Erythroblast (primary cell): ENCODE data around the gene CHRNB2.
A peak's percentile ranks its signal among the peaks of the same experiment; 100 is the strongest.

Experiments used
- DNase-seq, 2 experiments: peaks; one replicate each; lab custom pipeline; 2025; lab: John Stamatoyannopoulos, UW
- GATA1 ChIP-seq: IDR thresholded peaks from 2 replicates; pipeline ENCODE4 v1.6.1; 2011; ENCODE audit warnings: low read depth, mild to moderate bottlenecking, control low read depth, low read length, moderate library complexity
- POLR2A ChIP-seq: IDR thresholded peaks from 2 replicates; pipeline ENCODE4 v1.6.1; 2011; ENCODE audit warnings: mild to moderate bottlenecking, low read length

Gene CHRNB2

GRCh38 chr1:154621875-154622274 lies 54.3 kb downstream of the CHRNB2 start:
- TF ChIP-seq GATA1 (no peak), POLR2A (no peak)
- DNase-seq: no peak

- no peak for DNase-seq
- TF ChIP-seq POLR2A (no peak), GATA1 (no peak)
These were observed 55.0 kb downstream of the CHRNB2 start for GRCh38 chr1:154622503-154623039.

- TF ChIP-seq POLR2A: no peak
- TF ChIP-seq GATA1: no peak
- no peak for DNase-seq
These were observed 55.8 kb downstream of the CHRNB2 start for GRCh38 chr1:154623358-154623757.

GRCh38 chr1:154624746-154625643 lies 57.4 kb downstream of the CHRNB2 start:
- TF ChIP-seq POLR2A: no peak
- no peak for TF ChIP-seq GATA1
- DNase-seq: no peak

- DNase-seq: no peak
- no peak for TF ChIP-seq POLR2A
- no peak for TF ChIP-seq GATA1
These were observed 59.1 kb downstream of the CHRNB2 start for GRCh38 chr1:154626456-154627256.

GRCh38 chr1:154627257-154628120 lies 59.9 kb downstream of the CHRNB2 start:
- TF ChIP-seq POLR2A (peak; percentile 62), GATA1 (no peak)
- DNase-seq: peak; percentile 91 to 93

GRCh38 chr1:154628121-154628405 lies 60.5 kb downstream of the CHRNB2 start:
- TF ChIP-seq POLR2A (no peak), GATA1 (no peak)
- no peak for DNase-seq

GRCh38 chr1:154629061-154629674 lies 61.6 kb downstream of the CHRNB2 start:
- peak; percentile 79 to 88 for DNase-seq
- TF ChIP-seq GATA1 (no peak), POLR2A (no peak)
